Measurements from ENCODE around the gene ITM2C.

- TF ChIP-seq, protein P1, sequence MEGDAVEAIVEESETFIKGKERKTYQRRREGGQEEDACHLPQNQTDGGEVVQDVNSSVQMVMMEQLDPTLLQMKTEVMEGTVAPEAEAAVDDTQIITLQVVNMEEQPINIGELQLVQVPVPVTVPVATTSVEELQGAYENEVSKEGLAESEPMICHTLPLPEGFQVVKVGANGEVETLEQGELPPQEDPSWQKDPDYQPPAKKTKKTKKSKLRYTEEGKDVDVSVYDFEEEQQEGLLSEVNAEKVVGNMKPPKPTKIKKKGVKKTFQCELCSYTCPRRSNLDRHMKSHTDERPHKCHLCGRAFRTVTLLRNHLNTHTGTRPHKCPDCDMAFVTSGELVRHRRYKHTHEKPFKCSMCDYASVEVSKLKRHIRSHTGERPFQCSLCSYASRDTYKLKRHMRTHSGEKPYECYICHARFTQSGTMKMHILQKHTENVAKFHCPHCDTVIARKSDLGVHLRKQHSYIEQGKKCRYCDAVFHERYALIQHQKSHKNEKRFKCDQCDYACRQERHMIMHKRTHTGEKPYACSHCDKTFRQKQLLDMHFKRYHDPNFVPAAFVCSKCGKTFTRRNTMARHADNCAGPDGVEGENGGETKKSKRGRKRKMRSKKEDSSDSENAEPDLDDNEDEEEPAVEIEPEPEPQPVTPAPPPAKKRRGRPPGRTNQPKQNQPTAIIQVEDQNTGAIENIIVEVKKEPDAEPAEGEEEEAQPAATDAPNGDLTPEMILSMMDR (optimal IDR thresholded peaks at IDR 0.05 in 1 of 3, IDR thresholded peaks at IDR 0.05 in 1 of 3, conservative IDR thresholded peaks at IDR 0.05 in 1 of 3; ENCODE audit: extremely low read depth in 1 of 3, insufficient read depth in 2 of 3, low read length in 3 of 3): no peak
- TF ChIP-seq EZH2 (IDR thresholded peaks at IDR 0.05; ENCODE audit: low read length): no peak
Observed at GRCh38 chr2:230874456-230874855, 9.7 kb downstream of the ITM2C start.
